Ramos (cell line): ENCODE data around the gene ACP4.
"Not testable (repeated sequence)": the region's sequence is repeated elsewhere in the genome, so short reads cannot be mapped to it uniquely, and the experiment has no call there.

Source experiments
- in situ Hi-C: fragments of 300-500 bp; cut with MboI; formaldehyde crosslinking; loops from one replicate; pipeline ENCODE4 v1.14.3; 2022; ENCODE audit warnings: low sequenced_read_pairs; ENCODE audit not compliant: unreplicated experiment

ACP4 gene

DNA sequence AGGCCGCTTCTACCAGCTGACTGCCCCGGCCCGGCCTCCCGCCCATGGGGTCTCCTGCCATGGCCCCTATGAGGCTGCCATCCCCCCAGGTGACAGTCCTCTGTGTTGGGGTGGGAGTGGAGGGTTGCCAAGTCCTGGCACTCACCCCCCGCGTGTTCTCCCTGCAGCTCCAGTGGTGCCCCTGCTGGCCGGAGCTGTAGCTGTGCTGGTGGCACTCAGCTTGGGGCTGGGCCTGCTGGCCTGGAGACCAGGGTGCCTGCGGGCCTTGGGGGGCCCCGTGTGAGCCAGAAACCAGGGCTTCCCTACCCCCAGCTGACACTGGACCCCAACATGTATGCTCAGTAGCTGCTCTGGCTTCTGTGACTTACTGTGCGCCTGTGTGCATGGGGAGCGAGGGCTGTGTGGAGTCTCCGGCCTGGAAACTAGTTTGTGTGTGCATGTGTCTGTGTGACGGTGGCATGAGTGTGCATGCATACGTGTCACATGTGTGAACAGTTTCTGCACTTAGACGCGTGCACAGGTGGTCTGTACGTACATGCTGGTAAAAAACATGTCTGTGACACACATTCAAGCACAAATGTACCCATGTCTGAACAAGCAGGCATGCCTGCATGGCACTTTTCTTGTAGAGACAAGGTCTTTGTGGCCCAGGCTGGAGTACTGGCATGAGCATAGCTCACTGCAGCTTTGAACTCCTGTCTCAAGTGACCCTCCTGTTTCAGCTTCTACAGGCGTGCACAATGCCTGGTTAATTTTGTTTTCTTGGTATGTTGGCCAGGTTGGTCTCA, 4.9 kb downstream of the ACP4 start:
- in situ Hi-C loops, result loop anchor here (25.0 kb wide), 1 partner anchor 533 kb away; no protein-coding TSS in a partner anchor

DNA sequence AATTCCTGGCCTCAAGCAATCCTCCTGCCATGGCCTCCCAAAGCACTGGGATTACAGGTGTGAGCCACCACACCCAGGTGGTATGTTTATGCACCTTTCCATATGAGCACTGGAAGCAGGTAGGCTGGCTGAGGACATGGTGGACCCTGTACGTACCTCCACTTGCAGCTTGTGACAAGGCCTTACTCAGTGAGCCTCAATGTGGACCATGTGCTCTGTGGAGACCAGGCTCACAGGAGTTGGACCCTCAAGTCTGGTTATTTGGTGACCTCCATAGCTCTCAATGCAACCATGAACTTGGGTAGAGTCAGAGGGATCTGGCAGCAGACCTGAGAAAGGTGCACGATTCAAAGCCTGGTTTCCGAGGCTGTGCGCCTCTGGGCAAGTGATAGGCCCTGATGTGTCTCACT, 5.5 kb downstream of the ACP4 start:
- in situ Hi-C loops, result loop anchor here (25.0 kb wide), 1 partner anchor 533 kb away; no protein-coding TSS in a partner anchor

DNA sequence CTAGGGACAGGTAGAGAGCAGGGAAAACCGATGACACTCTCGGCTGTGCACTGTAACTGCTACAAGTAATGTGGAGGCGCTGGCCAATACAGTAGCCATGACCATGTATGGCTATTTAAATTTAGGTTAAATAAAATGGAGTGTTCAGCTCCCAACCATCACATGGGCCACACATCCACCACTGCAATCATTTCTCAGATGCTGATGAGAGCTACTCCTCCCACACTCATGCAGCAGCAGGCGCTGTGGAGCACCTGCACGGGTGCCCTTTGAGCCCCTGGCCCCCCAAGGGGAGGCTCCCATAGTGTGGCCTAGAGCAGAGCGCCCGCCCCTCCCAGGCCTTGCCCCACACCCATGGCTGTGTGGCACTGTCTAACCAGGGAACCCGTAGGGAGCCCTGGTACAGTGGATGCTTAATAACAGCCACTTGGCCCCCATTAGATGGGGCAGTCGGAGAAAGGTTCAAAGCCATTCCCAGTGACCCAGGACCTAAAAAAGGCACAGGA, 6.0 kb downstream of the ACP4 start:
- in situ Hi-C loops, result loop anchor here (25.0 kb wide), 1 partner anchor 534 kb away; no protein-coding TSS in a partner anchor

DNA sequence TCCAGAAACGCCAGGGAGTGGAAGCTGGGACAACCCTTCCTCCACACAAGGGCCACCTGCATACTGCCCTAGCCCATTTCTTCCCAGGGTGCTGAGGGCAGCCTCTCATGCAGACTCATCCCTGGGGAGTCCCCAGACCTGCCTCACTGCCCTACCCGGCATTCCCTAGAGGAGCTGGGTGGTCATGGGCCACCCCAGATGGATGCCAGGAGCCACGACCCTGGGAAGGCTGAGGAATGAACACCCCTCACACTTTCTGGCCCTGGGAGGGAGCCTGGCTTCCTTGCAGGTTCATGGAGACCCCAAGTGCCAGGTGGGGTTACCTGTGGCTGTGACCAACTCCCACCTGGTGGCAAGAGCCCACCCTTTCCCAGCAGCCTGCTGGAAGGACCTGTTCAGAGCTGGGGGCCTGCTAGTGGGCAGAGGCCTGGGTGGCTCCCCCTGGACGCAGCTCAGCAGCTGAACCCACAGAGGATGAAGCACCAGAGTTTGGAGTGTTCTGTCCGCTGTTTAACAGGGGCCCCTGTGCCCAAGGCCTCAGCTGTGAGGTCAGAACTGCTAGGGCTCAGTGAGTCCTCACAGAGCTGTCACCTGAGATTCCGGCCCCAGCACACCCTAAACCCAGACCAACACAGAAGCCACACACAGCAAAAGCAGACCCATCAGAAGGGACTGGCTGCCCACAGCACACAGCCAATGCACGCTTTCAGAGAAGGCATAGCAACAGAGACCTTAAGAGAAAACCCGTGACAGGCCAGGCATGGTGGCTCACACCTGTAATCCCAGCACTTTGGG, 6.6 kb downstream of the ACP4 start:
- in situ Hi-C loops, result loop anchor here (25.0 kb wide), 1 partner anchor 535 kb away; no protein-coding TSS in a partner anchor

DNA sequence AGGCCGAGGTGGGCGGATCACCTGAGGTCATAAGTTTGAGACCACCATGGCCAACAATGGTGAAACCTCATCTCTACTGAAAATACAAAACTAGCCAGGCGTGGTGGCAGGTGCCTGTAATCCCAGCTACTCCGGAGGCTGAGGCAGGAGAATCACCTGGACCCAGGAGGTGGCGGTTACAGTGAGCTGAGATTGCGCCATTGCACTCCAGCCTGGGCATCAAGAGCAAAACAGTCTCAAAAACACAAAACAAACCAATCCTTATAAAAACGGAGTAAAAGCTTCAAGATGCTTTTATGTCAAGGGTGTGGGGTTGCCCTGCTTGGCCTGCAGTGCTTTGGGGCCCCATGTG, 7.2 kb downstream of the ACP4 start:
- in situ Hi-C loops, result loop anchor here (25.0 kb wide), 1 partner anchor 535 kb away; no protein-coding TSS in a partner anchor

DNA sequence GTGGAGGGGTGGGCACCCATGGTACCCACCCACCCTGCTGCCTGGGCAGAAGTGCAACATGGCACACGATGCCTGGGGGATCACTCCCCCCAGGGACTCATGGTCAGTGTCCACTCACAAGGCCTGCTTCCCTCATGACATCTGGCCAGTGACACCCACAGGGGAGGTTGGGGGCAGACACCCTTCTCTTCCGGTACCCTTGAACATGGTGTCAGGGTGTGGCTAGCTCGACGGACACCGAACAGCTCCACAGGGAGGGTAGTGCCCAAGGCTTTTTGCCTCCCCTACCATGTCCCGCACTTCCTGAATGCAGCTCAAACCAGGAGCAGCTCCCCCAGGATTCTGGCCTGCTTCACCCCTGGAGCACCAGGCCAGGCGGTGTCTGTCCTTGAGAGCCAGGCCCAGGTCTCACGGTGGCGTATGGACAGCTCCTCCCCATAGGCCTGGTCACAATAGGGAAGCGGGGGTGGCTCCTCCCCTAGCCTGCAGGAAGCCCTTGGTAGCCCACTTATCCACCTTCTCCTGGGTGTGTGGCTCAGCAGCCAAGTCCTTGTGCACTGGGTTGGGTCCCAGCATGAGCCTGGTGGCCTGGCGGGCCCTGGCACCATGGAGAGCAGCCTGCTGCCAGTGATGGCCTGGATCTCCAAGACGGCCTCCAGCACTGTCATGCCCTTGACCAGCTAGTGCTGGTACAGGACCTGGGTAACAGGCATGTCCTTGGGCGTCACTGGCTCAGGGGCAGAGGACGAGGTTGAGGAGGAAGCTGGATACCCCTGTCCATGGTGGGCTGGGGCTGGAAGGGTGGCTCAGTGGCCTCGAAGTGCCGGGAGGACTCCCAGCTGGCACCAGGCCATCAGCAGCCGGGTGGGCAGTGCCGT, 7.8 kb downstream of the ACP4 start:
- in situ Hi-C loops, result loop anchor here (25.0 kb wide), 1 partner anchor 536 kb away; no protein-coding TSS in a partner anchor

DNA sequence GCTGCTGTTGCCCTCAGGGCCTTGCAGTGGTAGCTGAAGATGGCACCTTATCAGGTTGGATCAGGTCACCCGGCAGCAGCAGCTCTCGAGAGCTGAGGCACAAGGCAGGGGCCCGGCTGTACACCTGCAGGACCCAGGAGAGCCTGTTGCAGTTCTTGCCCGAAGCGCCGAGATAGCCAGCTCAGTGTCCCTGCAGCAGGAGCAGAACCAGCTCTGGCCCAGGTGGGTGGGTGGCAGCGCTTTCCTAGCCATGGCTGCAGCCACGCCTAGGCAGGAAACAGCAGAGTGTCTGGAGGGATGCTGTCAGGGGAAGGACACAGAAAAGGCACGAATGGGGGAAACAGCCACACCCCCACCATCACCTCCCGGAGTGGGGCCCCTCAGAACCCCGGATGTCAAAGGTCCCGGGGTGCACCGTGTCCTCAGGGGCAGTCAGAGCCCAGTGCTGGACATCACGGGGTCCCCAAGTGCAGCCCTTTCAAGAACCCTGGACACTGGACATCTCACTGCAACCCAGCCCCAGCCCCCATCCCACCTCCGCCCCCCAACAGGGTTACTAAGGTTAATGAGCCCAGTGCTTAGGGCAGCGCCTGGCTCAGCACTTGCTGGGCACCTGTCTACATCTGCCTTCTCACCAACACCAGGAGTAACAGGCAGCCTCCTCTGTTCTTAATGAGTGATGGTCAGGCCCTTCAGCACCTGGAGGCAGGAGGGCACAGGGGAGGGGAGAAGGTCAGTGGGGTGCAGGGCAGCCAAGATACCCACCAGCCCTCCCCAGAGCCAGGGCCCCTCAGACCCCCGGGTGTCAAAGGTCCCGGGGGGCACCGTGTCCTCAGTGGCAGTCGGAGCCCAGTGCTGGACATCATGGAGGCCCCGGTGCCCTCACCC, 8.7 kb downstream of the ACP4 start:
- in situ Hi-C loops, result loop anchor here (25.0 kb wide), 1 partner anchor 537 kb away; no protein-coding TSS in a partner anchor

DNA sequence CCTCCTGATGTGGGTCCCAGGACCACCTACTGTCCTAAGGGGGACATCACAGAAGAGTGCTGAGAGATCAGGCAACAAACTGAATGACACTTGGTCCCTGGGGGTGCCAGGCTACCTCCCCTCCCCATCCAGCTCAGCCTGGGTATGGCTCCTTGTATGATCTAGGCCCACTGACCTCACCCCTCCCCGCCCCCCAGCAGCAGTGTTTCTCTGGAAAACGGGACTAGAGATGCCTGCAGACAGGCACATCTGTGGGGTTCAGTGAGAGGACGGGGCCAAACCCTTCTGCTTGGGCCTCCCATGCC, 9.3 kb downstream of the ACP4 start:
- in situ Hi-C loops, result loop anchor here (25.0 kb wide), 1 partner anchor 537 kb away; no protein-coding TSS in a partner anchor

DNA sequence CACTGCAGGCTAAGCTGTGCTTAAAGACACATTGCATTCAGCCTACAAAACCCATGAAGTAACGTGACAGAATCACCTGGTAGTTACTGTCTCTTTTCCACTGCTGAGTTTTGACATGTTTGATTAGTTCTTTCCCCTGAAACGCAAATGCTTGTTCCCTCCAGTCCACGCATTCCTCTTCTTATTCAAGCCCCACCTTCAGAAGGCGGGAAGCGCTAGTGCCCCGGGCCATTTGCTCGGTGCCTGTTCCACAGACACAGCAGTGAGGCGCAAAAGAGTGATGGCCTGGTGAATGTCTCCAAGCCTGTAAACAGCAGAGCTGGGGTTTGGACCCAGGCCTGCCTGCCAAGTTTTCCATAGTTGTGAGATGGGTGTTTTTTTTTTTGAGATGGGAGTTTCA, 10.9 kb downstream of the ACP4 start:
- in situ Hi-C loops, result no loop called here

DNA sequence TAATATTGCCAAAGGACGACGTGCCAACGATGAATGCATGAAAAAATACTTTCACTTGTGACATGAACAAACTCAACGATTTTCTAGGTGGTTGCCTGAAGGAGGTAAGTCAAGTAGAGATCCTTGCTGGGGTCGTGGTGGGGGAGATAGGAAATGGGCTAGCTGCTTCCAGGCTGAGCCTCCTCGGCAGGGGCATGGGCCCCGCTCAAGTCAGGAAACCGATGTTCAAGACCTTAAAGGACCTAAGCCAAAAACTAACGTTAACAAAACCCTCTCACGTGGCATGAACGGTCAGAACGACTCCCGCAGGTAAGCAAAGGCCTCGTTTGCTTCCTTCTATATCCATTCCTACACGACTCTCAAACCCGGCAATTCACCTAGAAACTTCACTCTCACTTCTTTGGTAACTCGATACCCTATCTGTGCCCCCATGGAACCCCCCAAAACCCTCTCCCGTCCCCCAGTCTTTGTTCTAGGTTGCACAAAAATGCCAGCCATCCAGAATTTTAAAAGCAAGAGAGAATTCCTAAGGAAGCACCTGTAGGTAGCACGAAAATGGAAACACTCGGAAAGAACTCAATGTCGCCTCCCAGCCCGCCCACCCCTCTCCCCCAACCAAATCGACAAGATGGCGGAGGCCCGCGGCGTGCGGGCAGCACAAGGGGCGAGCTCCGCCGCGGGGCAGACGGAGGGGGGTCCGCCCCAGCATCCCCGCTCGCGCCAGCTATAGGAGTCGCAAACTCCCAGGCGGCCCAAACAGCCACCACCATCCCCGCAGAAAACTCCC, 13.6 kb downstream of the ACP4 start:
- in situ Hi-C loops, result no loop called here

DNA sequence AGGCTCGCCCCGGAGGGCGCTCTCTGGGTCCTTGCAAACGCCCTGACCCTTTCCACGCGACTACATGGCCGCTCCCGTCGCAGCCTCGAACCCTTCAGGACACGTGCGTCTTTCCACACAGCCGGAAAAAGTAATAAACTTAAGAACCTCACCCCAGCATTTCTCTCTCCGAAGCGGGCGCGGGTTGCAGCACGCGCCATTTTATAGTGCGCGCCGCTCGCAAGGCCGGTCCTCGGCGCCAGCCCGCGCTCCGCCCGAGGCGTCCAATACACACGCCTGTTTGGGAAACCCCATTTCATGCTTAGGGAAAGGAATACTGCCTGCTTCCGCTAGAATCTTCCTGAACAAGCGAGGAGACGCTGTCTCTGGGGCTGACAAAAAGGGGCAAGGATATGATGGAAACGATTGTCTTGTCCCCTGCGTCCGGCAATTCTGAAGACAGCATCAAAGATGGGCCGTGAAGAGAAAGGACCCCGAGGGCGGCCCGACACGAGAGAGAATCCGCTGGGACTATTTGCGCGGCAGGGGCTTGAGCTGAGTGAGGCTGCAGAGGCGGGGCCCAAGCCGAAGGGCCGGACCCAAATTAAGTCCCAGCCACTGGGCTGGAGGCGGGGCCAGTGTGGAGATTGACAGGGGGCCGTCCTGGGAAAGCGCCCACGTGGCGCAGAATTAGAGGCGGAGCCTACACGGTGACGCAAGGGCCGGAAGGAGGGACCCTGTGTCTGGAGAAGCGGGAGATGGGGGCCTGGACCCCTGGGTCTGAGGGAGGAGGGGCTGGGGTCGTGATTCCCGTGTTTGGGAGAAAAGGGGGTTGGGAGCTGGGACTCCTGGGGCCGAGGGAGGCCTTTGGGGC, 14.4 kb downstream of the ACP4 start:
- in situ Hi-C loops, result no loop called here

DNA sequence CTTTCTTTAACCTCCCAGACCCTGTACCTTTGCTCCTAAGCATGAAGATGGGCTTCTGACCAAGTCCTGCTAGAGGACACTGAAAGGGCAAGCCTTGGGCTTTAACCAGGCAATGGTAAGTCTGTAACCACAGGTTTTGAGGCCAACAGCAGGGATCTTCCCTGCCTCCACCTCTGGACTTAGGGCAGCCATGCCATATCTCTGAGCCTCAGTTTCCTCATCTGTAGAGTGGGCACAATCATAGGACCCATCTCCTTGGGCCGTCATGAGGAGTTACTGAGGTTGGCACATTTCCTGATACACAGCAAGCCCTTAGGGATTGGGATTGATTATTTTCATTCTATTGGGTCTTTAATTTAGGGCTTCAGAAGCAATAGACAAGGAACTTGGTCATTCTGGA, 18.6 kb downstream of the ACP4 start:
- in situ Hi-C loops, result no loop called here

DNA sequence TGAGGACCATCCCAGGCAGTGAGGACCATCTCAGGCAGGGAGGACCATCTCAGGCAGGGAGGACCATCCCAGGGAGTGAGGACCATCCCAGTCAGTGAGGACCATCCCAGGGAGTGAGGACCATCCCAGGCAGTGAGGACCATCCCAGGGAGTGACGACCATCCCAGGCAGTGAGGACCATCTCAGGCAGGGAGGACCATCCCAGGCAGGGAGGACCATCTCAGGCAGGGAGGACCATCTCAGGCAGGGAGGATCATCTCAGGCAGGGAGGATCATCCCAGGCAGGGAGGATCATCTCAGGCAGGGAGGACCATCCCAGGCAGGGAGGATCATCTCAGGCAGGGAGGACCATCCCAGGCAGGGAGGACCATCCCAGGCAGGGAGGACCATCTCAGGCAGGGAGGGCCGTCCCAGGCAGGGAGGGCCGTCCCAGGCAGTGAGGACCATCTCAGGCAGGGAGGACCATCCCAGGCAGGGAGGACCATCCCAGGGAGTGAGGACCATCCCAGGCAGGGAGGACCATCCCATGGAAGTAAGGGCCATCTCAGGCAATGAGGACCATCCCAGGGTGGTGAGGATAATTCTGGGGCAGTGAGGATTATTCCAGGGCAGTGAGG, 21.5 kb downstream of the ACP4 start:
- in situ Hi-C loops, result not testable (repeated sequence)

DNA sequence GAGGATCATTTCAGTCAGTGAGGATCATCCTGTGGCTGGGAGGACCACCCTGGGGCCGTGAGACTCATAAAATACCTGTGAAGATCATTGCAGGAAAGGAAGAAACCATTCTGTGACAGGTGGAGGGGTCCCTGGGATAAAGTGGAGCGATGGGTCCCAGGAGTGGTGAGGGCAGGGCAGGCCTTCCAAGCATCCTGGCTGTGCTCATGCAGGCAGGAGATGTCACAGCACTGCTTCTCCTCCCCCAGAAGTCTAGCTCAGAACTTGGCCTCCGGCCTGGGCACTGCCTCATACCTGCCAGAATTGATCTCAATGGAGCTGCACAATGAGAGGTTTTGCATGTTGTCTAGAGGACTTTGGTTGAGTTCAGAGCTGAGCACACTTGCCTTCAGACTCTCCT, 22.3 kb downstream of the ACP4 start:
- in situ Hi-C loops, result no loop called here

DNA sequence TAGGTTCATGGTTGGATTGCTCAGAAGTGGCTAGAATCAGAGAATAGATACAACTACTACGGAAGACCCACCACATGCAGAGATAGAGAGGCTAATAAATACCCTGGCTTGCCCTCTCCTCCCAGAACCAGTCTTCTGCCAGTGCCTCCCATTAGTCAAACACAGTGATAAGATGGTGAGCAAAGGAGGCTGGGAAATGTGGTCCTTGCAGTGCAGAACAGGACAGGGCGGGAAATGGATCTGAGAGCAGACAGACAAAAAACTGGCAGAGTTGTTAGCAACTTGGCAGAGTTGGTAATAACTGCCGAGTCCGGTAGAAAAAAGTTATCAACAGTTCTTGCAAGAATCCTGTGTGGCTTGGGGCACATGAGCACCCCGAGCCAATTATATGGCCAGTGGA, 24.7 kb downstream of the ACP4 start:
- in situ Hi-C loops, result no loop called here

DNA sequence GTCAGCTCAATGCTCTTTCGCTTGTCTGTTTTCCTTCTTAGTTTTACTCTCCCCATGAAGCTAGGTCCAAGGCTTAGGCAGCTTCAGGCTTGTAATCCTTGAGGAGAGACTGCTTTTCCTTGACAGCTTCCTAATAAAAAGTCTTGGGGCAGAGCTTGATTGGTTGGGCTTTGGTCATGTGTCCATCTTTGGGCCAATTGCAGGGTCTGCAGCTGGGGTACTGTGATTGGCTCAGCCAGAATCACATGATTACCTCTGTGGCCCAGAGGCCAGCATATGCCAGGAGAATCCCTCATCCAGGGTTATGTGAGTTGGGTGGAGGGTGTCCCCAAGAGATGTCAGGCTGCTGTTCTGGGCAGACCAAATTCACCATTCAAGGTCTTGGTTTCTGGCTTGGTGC, 25.2 kb downstream of the ACP4 start:
- in situ Hi-C loops, result no loop called here
